ENCODE results near the gene GDPD5.

DNA sequence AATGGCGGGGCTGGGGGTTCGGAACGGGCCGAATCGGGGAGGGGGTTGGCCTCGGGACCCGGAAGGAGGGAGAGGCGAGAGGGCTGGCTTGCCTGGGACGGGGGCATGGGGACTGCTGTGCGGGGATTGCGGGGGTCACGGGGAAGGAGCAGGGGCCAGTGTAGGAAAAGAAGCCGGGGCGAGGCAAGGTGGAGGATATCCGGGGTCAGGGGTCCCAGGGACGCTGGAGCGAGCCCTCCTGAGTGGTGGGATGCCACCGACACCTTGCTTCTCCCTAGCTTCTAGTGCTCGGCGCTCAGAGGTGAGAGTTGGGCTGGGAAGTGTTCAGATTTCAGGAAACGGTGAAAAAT, 426 bp upstream of the GDPD5 start:
- TF ChIP-seq, protein P1, sequence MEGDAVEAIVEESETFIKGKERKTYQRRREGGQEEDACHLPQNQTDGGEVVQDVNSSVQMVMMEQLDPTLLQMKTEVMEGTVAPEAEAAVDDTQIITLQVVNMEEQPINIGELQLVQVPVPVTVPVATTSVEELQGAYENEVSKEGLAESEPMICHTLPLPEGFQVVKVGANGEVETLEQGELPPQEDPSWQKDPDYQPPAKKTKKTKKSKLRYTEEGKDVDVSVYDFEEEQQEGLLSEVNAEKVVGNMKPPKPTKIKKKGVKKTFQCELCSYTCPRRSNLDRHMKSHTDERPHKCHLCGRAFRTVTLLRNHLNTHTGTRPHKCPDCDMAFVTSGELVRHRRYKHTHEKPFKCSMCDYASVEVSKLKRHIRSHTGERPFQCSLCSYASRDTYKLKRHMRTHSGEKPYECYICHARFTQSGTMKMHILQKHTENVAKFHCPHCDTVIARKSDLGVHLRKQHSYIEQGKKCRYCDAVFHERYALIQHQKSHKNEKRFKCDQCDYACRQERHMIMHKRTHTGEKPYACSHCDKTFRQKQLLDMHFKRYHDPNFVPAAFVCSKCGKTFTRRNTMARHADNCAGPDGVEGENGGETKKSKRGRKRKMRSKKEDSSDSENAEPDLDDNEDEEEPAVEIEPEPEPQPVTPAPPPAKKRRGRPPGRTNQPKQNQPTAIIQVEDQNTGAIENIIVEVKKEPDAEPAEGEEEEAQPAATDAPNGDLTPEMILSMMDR (IDR thresholded peaks at IDR 0.05), result no peak
- TF ChIP-seq POLR2AphosphoS5 (IDR thresholded peaks at IDR 0.05) (no peak), POLR2A (IDR thresholded peaks at IDR 0.05) (no peak)

Data from stomach (tissue), 4 donors.